Erythroblast (primary cell): Measurements from ENCODE around the gene RAB11FIP4.
A peak's percentile ranks its signal among the peaks of the same experiment; 100 is the strongest.

Experiments used
- DNase-seq, 2 experiments: peaks; one replicate each; lab custom pipeline; 2025; lab: John Stamatoyannopoulos, UW
- GATA1 ChIP-seq: IDR thresholded peaks from 2 replicates; pipeline ENCODE4 v1.6.1; 2011; ENCODE audit warnings: low read depth, mild to moderate bottlenecking, control low read depth, low read length, moderate library complexity
- POLR2A ChIP-seq: IDR thresholded peaks from 2 replicates; pipeline ENCODE4 v1.6.1; 2011; ENCODE audit warnings: mild to moderate bottlenecking, low read length

RAB11FIP4 gene

DNA sequence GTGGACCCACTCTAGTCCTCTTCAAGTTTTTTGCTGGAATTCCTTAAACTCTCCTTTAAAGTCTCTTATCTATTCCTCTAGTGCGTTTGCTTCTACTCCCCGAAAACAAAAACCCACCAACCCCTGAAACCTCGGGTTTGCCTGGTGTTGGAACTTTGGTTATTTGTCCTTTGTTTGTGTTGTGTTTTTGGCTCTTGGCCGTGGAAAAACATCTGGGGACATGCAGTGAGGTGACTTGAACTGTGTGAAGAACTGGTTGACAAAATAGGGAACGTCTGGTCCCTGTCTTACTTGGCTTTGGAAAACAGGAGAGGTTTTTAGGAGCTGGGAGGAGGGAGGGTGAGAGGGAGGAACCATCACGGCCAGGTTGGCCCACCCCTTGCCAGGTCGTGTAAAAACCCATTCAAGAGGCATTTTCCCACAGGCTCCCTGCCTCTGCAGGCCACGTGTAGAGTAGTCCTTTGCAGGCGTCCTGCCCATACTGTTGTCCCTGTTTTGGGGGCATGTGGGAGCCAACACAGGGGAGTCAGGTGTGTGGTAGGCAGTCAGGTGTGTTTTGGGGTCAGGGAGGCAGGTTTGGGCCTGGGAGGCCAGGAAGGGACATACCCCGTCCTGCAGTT lies 169.3 kb downstream of the RAB11FIP4 start:
- no peak for DNase-seq
- TF ChIP-seq GATA1: no peak
- TF ChIP-seq POLR2A: no peak

DNA sequence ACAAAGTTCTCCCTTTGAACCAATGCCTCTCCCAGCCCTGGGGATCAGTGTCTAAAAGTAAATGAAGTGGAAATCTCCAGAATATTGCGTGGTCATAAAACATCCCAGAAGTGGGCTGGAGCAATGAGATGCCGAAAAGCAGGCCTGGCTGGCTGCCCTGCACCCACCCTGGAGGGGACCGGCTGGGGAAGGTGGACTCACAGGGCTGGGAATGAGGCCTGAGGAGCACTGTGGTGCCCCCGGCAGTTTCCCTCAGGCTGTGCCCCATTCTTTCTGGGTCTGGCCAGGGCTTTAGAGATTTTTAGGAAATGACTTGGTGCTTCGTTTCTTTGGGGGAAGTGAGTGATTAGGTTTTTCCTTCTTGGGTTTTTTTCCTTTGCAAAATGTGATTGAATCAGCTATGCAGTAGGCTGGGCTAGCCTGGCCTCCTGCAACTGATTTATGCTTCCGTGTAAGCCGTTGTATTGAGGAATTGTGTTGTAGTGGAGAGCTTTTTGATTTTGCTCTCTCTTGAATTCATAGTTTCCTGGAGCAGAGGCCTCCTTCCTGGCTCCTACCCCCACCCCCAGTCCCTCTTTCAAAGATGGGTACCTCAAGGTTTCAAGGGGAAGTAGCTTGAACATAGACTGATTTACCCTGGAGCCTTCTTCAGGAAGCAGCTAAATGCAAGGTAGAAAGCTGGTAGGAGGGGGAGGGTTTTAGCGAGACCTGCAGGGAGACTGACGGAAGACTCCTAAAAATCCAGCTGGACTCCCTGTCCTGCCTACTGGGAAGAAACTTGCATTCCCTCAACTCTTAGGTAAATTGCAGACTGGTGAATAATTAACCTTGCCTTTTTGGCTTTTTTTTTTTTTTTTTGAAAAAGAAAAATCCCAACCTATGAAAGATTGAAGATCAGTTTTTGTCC lies 170.2 kb downstream of the RAB11FIP4 start:
- TF ChIP-seq POLR2A (no peak), GATA1 (no peak)
- no peak for DNase-seq

DNA sequence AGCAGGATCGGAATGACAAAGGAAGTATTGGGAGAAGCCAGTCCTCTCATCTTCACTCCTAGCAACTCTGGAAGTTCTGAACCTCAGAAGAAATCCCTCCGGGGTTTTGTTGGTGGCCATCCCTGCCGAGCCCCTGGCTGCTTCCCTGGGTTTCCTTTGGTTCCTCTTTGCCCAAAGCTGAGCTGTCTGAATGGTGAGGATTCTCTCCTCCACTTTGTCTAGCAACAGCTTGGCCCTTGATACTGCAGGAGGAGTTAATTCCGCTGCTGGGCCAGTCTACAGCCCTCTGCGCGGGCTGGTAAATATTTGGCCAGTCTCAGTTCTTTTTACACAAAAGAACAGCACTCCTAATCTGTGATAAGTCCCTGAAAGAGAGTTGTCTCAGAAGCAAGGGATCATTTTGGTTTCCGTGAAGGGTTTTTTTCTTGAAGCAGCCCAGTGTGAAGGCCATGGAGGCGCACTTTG lies 170.9 kb downstream of the RAB11FIP4 start:
- no peak for DNase-seq
- TF ChIP-seq GATA1 (no peak), POLR2A (no peak)

GRCh38 chr17:31564291-31564690 lies 172.8 kb downstream of the RAB11FIP4 start:
- TF ChIP-seq GATA1 (no peak), POLR2A (no peak)
- DNase-seq: no peak

DNA sequence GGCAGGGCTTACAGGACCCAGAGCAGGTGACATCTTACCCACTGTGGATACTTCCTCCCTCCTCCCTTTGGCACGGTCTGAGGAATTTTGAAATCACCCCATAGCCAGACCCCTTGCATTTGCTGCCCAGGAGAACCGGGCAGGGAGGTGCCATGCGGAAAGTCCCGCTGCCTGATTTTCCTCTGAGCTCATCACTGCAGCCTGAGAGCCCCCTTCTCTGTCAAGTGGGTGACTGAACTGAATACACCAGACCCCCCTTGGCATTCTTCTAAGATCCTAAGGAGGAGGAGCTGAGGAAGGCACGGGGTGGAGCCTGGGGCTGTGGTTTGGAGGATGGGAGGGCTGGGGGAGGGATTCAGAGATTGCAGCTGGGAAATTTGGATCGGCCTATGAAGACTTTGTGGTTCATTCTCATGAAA lies 173.4 kb downstream of the RAB11FIP4 start:
- DNase-seq: no peak
- TF ChIP-seq POLR2A (no peak), GATA1 (no peak)

DNA sequence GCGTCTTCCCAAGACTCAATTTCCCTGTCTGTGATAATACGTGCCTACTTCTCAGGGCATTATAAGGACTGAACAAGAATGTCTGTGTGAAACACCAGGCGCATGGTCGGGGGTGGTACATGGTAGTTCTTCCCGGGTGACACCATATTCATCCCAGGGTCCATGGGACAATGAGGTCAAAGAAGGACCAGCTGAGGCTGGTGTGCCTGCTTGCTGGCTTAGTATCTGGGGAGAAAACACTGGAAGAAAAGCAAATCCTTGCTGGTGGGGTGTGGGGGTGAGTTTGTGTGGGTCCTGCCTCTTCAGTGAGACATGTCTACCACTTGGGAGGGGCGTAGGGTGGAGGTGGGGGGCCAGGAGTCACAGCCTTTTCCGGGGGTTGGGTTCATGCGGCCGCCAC lies 174.2 kb downstream of the RAB11FIP4 start:
- no peak for DNase-seq
- no peak for TF ChIP-seq POLR2A
- no peak for TF ChIP-seq GATA1

DNA sequence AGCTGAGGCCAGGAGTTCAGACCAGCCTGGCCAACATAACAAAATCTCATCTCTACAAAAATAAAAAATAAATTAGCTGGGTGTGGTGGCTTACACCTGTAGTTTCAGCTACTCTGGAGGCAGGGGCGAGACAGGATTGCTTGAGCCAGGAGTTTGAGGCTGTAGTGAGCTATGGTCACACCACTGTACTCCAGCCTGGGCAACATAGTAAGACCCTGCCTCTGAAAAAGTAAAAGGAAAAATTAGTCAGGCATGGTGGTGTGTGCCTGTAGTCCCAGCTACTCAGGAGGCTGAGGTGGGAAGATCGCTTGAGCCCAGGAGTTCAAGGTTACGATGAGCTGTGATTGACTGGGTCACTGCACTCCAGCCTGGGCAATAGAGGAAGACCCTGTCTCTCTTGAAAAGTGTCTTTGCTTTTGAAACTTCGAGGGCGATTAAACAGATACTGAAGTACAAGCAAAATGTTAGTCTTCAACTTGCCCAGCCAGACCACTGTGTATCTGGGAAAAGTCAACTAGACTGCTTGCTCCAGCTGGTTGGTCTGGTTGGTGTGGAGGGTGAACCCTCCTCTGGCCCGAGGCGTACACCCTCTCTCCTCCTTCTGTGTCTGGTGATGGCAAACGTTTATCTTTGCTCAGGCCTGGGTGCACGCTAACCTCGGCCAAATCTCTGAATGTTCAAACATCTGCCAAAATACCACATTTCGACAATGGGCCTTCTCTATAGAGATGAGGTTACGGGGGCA lies 174.9 kb downstream of the RAB11FIP4 start:
- TF ChIP-seq GATA1 (no peak), POLR2A (no peak)
- DNase-seq: no peak

GRCh38 chr17:31566992-31567373 lies 175.5 kb downstream of the RAB11FIP4 start:
- TF ChIP-seq GATA1: no peak
- TF ChIP-seq POLR2A: no peak
- DNase-seq: no peak

- TF ChIP-seq GATA1: no peak
- no peak for TF ChIP-seq POLR2A
- DNase-seq: no peak
Observed at GRCh38 chr17:31568121-31568520, 176.6 kb downstream of the RAB11FIP4 start.

DNA sequence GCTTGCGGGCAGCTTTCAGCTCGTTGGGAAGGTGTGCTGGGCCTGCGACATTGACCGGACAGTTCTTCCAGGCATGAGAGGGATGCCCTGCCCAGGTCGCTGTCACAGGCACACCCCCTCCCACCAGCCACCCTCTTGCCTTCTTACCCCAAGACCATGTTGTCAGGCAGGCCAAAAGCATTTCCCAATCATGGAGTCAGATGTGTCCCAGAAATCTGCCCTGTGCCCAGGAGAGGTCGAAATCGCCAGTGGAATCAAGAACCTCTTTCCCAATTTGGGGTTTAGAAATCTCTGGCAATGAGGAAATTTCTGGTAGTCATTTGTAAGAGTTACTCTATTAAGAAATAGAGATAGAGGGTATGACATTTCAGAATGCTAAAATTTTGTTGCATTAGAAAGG lies 177.1 kb downstream of the RAB11FIP4 start:
- no peak for DNase-seq
- TF ChIP-seq POLR2A: no peak
- no peak for TF ChIP-seq GATA1

GRCh38 chr17:31570231-31570630 lies 178.8 kb downstream of the RAB11FIP4 start:
- no peak for DNase-seq
- TF ChIP-seq GATA1 (no peak), POLR2A (no peak)

GRCh38 chr17:31570951-31571892 lies 179.7 kb downstream of the RAB11FIP4 start:
- DNase-seq: peak; percentile 6 to 41
- TF ChIP-seq POLR2A (no peak), GATA1 (no peak)

DNA sequence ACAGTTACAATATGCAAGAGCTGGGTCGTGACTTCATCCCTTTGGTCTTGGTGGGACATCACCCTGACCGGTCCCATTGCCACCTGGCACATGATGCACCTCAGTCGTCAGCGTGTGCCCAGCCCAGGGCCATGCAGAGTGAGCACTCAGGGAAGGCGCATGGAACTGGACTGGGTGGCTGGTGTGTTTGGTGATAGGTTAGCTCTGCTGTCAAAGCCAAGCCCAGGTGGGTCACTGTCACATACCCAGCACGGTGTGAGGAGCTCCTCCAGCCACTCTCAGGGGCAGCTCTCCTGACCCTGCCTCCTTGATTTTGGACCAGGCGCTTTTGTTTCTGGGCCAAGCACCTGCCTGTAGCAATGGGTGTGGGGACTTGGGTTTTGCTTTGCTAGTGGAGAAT lies 180.9 kb downstream of the RAB11FIP4 start:
- no peak for DNase-seq
- TF ChIP-seq POLR2A: no peak
- TF ChIP-seq GATA1: no peak

- DNase-seq: no peak
Observed at GRCh38 chr17:31573047-31573446, 181.6 kb downstream of the RAB11FIP4 start.

More at GRCh38 chr17:31573047-31573446, 181.6 kb downstream of the RAB11FIP4 start:
- TF ChIP-seq GATA1 (no peak), POLR2A (no peak)
